Activated gamma-delta T cell treated with anti-CD3 and anti-CD28 coated beads, Interleukin-2, amount 50 U/mL, for 16 hours (primary cell): ENCODE measurements around the gene LRRC8E.
A peak's percentile ranks its signal among the peaks of the same experiment; 100 is the strongest.
"Not testable (repeated sequence)": the region's sequence is repeated elsewhere in the genome, so short reads cannot be mapped to it uniquely, and the experiment has no call there.

ENCODE experiments used
- DNase-seq: peaks from one replicate; pipeline ENCODE4 v3.0.0-alpha.2; 2020; ENCODE audit warnings: low read depth

LRRC8E gene

DNA sequence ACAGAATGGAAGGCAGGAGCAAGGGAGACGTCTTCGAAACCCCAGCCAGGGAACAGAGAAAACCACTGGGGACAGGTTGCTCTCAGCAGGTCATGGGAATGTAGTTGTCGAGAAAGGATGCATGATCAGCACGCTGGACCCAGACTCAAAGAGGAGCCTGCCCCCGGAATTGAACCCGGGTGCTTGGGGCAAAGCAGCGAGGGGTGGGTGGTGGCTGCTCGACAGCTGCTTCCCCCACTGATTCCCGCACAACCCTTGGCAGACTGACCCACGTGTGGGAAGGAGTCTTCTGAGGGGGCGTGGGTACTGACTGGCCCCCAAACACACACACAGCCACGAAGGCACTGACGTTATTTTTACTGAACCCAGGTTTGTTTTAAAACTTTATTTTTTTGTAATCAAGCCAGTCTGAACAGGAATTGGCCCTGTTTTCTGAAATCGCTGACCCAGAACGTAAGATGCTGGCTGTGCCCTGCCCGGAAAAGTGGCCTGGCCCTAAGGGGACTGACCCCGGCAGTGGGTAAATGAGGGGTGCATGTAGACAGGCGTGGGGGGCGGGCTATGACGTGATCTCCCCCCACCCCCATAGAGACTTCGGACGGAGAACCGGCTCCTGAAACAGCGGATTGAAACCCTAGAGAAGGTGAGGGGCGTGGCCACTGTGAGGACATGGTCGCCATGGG lies 32.7 kb upstream of the LRRC8E start:
- DNase-seq, result no peak

DNA sequence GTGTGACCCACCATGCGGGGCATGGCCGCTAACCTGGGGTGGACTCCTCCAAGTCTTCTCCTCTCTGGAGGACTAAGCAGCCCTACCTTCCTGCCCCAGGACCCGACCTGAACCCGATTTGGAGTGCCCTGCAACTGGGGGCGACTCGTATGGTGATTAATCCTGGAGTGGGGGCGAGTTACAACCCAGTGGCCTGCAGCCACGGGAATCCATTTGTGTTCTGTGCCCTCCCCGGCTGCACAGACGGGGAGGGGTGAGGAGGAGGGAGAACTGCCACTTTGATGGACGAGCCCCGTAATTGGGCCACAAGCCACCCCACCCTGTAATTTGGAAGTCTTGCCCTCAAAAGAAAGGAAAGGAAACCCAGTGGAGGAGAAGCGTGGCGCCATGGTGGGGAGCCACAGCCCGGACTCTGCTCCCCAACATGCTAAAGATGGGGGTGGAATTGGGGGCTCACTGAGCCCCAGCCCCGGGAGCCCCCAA lies 32.2 kb upstream of the LRRC8E start:
- DNase-seq, result no peak

DNA sequence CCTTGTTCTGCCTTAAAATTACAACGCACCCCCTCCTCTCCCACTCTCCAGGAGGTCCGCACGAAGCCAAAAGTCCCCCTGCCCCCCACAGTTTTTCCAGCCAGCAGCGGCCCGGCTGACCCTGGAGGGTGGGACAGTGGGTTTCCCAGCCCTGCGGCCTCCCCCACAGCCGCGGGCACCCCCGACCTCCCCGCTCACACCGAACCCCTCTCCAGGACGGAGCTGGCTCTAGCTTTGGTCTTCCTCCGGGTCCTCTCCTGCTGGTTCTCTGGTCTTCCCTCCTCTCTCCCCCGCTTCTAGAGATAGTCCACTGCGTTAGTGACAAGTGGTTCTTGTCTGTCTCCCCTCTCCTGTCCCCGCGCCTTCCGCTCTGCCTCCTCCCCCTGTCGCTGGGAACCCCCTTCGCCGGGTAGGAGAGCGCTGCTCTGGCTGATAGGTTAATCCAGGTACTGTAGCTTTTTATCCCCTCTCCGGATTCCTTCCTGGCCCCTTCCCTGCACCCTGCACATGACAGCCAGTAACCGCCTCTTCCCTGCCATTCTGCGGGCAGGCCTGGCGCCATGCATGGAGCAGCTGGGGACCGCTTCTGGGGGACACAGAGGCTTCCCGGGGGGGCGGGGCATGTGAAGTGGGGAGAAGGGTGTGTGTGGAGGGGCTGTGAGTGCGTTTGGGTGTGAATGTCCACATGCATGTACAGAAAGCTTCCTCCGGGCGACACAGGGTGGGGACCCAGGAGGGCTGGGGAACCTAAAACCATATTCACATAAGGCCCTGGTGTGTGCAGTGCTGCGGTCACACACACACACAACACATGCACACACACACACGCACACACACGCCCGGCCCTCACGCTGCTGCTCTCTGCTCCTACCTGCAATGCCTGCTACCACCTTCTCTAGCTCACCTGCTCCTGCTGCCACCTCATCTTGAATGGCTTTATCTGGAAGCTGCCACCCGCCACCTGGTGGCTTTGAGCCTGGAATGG lies 31.3 kb upstream of the LRRC8E start:
- DNase-seq, result no peak

DNA sequence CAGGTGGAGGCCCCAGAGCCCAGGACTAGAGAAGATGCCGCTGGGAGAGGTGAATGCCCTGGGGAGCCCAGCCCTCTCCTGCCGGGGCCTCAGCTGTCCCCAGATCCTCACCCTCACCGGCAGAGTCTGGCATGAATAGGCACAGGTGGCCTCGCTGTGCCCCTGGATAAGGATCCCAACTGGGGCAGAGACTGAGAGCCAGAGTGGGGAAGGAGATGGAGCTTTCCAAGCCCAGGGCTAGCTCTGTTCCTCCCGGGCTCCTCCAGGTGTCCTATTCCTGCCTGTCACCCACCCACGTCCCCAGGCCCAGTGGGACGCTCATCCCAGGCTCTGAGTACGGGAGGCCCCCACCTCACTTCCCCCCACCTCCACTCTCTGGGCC lies 30.6 kb upstream of the LRRC8E start:
- DNase-seq, result no peak

DNA sequence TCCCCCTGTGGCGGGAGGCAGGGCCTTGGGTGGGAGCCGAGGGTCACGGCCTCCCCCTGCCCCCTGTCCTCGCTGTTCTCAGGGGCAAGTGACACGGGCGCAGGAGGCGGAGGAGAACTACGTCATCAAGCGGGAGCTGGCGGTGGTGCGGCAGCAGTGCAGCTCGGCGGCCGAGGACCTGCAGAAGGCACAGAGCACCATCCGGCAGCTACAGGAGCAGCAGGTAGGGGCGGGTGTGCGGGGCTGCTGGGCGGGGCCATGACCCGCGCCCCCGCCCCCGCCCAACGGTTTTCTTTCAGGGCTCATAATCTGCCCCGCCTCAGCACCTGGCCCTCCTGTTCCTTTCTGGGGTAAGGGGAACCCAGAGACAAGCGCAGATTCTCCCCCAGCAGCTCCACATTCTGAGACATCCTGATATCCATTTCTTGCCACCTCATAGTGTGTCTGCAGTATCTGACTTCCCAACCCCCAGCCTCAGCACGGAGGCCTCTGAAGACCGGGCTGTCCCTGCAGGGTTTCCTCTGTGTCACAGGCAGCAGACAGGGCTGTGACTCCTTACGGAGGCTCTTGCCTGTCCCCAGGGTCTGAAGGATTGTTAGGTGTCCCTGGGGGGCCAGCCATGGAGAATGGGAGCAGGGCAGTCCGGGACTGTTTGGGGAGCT lies 30.1 kb upstream of the LRRC8E start:
- no peak for DNase-seq

DNA sequence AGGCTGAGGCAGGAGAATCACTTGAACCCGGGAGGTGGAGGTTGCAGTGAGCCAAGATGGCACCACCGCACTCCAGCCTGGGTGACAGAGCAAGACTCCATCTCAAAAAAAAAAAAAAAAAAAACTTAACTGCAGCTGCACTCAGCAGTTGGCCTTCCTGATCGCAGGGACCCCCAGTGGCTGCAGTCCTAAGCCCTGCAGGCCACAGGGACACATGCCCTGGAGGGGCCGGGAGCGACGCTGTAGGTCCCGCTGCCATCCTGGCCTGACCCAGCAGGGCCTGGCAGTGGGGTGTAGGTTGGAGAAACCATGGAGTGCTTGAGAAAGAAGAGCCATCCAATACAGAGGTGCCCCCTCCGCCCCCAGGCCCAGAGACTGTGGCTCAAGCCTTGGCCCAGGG lies 29.2 kb upstream of the LRRC8E start:
- not testable (repeated sequence) for DNase-seq

DNA sequence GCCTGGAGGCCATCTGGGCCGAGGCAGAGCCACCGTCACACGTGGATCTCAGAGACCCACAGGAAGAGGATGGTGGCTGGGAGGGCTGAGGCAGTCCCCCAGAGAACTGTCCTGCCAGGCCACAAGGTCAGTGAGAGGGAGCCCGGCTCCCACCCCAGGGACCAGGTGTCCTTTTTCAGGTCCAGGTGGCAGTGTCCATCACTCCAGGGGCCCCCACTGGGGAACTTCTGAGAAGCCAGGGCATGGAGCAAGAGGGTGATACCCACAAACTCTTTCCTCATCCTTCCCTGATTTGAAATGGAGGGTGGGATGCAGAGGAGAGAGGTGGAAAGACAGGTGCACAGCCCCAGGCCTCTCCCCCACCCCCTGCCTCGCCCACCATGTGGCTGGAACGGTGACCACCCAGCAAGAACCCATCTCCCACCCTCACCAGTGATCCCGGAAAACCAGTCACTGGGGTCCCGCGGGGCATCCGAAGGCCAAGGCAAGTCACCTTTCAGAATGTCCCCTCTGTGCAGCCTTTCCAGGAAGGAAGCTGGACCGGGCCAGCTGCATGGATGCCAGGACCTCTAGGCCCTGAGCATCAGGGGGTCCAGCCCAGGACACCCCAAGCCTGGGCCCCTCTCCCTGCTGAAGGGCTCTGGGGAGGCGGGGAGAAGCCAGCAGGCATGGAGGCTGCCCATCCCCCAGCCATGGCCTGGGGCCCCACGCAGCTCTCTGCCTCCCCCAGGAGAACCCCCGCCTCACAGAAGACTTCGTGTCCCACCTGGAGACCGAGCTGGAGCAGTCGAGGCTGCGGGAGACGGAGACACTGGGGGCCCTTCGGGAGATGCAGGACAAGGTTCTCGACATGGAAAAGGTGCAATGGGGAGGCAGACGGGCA lies 28.2 kb upstream of the LRRC8E start:
- no peak for DNase-seq

DNA sequence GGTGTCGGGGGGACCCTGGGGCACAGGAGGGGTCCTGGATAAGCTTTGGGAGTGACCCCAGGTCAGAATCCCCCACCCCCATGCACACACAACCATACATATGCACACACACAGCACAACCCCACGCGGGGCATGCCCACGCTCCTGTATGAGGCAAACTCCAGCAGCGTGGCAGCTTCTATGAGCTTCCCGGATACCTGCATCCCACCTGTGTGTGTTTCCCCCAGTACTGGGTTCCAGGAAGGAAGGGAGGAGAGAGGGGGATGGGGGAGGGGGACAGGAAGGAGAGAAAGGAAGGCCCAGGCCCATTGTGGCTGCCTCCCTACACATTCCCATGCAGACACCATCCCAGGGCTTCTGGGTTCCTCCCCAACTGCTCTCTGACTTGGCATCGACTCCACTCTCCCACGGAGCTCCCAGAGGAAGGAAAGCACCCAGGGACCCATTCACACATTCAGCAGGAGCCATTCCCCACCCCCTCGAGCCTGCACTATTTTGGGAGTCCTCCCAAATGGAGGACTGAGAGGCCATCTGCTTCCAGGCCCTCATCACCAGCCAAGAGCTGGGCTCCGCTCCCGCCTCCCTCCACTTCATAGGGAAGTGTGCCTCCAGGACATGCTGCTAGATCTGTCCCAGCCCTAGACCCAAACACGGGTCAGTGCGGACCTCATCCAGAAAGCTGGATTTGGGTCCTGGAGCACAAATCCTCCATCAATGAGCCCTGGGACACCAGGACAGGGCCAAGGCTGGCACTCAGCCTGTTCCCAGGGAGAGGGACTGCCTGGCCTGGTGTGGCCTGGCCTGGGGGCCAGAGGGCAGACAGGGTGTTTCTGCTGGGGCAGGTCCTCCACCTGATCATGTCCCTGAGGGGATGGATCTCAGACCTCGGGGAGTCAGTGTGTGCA lies 27.3 kb upstream of the LRRC8E start:
- DNase-seq, result no peak

DNA sequence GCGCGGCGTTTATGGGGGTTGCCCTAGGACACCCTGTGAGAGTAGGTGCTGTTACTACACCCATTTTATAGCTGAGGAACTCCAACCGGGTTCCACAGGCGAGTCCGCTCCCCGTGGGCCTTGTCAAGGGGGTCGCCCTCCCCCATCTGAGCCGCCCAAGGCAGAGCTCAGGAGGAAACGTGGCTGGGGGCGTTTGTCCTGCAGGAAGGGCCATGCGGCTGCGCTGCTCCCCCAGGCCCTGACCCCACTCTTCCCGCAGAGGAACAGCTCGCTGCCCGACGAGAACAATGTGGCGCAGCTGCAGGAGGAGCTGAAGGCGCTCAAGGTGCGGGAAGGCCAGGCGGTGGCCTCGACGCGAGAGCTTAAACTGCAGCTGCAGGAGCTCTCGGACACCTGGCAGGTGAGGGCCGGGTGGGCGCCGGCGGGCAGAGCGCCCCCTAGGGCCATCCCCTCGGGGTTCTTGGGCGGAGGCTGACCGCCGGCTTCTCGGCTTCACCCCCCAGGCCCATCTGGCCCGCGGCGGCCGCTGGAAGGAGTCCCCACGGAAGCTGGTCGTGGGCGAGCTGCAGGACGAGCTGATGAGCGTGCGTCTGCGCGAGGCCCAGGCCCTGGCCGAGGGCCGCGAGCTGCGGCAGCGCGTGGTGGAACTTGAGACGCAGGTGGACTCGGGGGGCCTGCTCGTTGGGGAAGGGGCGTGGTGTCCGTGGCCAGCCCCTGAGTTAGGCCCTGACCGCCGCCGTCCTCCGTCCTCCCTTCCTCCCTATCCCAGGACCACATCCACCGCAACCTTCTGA lies 26.5 kb upstream of the LRRC8E start:
- DNase-seq, result no peak

DNA sequence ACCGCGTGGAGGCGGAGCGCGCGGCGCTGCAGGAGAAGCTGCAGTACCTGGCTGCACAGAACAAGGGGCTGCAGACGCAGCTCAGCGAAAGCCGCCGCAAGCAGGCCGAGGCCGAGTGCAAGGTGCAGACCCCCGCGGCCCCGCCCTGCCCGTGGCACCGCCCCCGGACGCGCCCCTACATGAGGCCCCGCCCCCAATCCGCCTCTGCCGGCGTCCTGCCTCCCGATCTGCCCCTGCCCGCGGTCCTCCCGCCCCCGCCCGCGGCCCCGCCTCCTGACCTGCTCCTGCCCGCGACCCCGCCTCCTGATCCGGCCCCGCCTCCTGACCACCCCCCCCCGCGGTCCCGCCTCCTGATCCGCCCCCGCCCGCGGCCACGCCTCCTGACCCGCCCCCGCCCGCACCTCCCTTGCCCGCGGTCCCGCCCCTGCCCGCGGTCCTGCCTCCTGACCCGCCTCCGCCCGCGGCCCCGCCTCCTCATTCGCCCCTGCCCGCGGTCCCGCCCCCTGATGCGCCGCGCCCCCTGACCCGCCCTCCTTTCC lies 25.8 kb upstream of the LRRC8E start:
- DNase-seq, result peak; percentile 53

DNA sequence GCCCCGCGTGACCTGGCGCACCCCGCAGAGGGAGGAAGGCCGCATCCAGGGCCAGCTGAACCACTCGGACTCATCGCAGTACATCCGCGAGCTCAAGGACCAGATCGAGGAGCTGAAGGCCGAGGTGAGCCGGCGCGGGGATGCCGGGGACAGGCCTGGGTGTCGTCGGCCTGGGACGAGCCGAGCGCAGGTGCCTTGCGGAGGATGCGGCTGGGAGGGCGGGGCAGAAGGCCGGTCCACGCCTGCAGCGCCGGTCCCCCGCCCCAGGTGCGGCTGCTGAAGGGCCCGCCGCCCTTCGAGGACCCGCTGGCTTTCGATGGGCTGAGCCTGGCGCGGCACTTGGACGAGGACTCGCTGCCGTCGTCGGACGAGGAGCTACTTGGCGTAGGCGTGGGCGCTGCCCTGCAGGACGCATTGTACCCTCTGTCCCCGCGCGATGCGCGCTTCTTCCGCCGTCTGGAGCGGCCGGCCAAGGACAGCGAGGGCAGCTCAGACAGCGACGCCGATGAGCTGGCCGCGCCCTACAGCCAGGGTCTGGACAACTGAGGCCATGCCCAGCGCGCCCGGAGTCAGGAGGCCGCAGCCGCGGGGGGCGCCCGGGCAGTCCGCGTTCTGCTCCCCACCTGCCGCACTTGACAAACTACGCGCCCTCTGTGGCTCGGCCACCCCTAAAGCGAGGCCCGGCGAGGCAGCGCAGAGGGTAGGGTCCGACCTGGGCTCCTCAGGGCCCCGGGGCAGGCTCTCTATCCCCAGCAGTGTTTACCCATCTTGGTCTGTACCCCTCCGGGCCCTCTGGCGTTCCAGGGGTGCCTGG lies 24.9 kb upstream of the LRRC8E start:
- DNase-seq, result no peak

DNA sequence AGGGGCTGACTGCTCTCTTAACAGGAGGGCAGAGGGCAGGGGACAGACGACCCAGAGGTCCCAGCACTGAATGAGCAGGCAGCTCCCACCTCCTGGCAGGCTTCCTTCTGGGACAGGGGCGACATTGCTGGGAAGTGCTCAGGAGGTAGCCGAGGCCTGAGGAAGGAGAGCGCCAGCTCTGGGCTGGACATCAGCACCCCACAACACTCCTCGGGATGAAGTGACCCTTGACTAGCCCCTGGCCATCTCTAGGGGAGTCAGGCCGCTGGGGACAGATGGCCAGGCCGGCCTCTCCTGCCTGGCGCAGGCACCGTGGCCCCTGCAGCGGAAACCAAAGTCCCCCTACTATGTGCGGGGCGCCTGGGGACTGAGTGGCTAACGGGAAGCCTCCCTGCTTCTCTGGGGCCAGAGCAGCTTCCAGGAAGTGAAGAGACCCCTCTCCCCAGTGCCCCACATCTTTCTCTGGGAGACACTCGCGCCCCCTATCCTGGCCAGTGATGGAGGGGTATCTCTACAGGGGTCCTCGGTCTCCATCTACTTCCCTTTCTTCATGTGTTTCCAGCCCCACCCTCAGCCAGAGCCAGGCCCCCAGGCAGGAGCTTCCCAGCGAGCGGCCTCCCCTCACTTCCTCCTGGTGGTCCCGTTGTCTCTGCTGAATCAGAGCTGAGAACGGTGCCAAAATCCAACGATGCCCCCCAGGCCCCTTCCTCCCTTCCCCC lies 24.2 kb upstream of the LRRC8E start:
- DNase-seq, result no peak

DNA sequence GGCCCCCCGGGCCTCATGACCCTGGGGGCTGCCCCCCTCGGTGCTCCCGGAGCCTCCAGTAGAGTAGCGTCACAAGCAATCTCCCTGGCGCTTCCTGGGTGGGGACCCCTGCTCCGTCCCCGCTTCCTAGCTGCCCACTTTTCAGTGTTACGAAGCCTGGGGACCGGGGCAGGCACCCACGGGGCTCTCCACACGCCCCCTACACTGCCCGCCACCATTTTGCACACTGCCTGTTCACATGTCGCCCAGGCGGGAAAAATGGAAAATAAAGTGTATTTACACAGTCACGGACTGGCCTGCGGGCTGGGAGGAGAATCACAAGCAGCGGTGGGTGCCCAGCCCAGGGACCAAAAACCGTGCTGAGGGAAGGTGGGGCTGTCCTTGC lies 23.6 kb upstream of the LRRC8E start:
- DNase-seq, result no peak

DNA sequence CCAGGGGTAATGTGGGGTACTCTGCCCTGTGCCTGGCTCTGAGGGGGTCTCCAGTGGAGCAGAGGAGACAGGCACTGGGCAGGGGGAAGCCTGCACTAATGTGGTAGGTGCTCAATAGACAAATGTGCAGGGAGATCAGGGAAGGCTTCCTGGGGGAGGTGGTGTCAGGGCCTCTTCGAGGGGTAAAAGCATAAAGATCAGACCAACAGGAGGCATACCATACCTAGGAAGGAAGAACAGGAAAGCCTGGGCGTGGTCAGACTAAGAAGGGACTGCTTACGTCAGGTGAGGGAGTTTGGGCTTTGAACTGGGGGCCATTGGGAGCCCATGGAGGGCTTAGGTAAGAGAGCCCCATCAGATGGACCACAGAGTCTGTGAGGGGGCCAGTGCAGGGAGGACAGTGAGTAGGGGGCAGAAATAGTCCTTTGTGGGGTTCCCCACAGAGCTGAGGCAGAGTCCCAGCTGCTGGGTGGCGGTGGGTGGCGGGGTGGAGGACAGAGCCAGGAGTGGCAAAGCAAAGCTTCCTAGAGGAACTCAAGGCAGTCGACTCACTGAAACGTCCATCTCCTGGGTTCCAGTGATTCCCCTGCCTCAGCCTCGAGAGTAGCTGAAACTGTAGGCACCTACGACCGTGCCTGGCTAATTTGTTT lies 22.9 kb upstream of the LRRC8E start:
- no peak for DNase-seq

DNA sequence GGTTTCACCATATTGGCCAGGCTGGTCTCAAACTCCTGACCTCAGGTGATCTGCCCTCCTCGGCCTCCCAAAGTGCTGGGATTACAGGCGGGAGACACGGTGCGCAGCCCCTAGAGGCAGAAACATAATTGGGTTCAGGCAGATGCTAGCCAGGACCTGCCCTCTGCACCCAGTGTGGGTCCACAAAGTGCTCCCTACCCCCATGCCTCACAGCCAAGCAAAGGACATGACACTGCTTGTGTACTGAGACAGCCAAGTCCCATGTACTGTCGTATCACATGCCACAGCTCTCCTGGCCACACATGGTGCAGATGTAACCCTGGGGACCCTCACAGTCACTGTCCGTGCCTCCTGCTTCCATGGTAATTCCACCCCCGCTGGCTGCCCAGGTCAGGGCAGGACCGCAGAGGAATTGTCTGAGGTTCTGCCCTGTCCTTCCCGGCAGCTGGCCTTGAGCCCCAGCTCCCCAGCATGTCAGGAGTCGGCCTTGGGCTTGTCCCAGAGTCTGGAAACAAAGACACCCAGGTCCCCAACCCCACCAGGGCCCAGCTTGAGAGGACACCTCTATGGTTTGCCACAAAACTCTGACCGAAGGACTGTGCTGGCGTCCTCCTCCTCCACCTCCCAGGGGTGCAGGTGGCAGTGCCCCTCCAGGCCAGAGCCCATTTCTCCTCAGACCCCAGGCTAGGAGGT lies 21.8 kb upstream of the LRRC8E start:
- no peak for DNase-seq

DNA sequence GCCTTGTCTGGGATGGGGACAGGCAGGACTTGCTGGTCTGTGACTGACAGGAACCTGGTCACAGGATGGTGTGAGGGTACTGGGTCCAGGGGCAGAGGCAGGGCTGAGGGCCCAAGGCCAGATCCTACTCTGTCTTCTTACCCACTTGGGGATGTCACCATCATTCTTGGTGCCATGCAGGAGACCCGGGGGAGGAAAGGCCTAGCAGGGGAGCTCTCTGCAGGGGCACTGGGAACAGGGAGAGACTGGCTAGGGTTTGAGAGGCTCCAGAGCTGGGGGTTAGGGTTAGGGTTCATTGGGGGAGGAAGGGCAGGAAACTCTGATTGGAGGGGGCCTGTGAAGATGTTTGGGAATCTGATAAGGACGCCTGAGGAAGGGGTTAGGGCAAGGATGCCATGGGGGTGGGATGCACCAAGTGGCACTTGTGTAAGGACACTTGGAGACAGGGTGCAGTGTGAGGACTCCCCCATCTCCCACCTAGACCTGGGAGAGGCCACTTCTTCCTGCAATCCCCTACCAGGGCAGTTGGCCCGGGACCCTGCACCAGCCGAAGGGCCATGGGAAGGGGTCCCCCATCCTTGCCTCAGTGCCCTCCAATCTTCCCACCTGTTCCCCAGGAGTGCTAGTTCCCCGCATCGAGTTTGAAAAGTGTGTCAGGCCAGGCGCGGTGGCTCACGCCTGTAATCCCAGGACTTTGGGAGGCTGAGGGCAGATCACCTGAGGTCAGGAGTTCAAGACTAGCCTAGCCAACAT lies 21.0 kb upstream of the LRRC8E start:
- DNase-seq, result no peak
